PC-9 (cell line): ENCODE results near the gene PROS1. TPM values are rescaled to one million over a fixed set of nuclear protein-coding genes. Genes with fewer than 3 reads are reported as not detected.

ENCODE experiments used
- BruUV-seq: library from RNA; stranded (reverse); fragments of 400-500 nt; replicated peaks from 2 replicates; lab custom pipeline; 2021; lab: Mats Ljungman, UMichigan
- CTCF ChIA-PET: fragments of 300-600 bp; sonication (Branson Sonifier 250); formaldehyde crosslinking; loops from one replicate; lab custom pipeline; 2022; ENCODE audit warnings: antibody characterized with exemption; lab: Charles Lee
- POLR2A ChIA-PET: fragments of 300-600 bp; sonication (Branson Sonifier 250); formaldehyde crosslinking; loops from one replicate; lab custom pipeline; 2022; ENCODE audit warnings: antibody characterized with exemption; ENCODE audit not compliant: unreplicated experiment; lab: Charles Lee
- DNase-seq, 2 experiments: peaks; one replicate each; pipeline versions ENCODE4 v3.0.0 to v3.0.0-alpha.2; 2015 to 2022; ENCODE audit warnings: mixed read lengths in 1 of 2
- H2AFZ ChIP-seq: fragments of 200-600 bp; sonication (generic); 2 replicates; pipeline ENCODE4 v1.8.1; 2017; ENCODE audit warnings: antibody characterized with exemption
- H3F3A ChIP-seq: fragments of 200-600 bp; sonication (generic); 2 replicates; pipeline ENCODE4 v1.8.1; 2017; ENCODE audit warnings: antibody characterized with exemption, mild to moderate bottlenecking, low read depth; ENCODE audit not compliant: insufficient read depth
- H3K27ac ChIP-seq: fragments of 200-600 bp; sonication (generic); 2 replicates; pipeline ENCODE4 v1.6.1; 2016; ENCODE audit warnings: mixed run types
- H3K27me3 ChIP-seq: fragments of 200-600 bp; sonication (generic); 2 replicates; pipeline ENCODE4 v1.6.1; 2016; ENCODE audit warnings: low read depth, mixed run types; ENCODE audit not compliant: insufficient read depth
- H3K36me3 ChIP-seq: fragments of 200-600 bp; sonication (generic); 2 replicates; pipeline ENCODE4 v1.6.1; 2016; ENCODE audit warnings: low read depth, mixed run types
- H3K4me1 ChIP-seq: fragments of 200-600 bp; sonication (generic); replicated peaks from 2 replicates; pipeline ENCODE4 v1.6.1; 2016; ENCODE audit warnings: mixed run types; ENCODE audit not compliant: insufficient read depth
- H3K4me2 ChIP-seq: fragments of 200-600 bp; sonication (generic); 2 replicates; pipeline ENCODE4 v1.6.1; 2017; ENCODE audit warnings: mixed run types
- H3K4me3 ChIP-seq: fragments of 200-600 bp; sonication (generic); 2 replicates; pipeline ENCODE4 v1.6.1; 2016; ENCODE audit warnings: mixed run types
- H3K79me2 ChIP-seq: fragments of 200-600 bp; sonication (generic); 2 replicates; pipeline ENCODE4 v1.6.1; 2017; ENCODE audit warnings: low read depth, mixed run types
- H3K9me2 ChIP-seq: fragments of 200-600 bp; sonication (generic); 2 replicates; pipeline ENCODE4 v1.8.1; 2017; ENCODE audit warnings: mild to moderate bottlenecking; ENCODE audit not compliant: insufficient read depth
- H3K9me3 ChIP-seq: fragments of 200-600 bp; sonication (generic); 2 replicates; pipeline ENCODE4 v1.8.1; 2016; ENCODE audit warnings: low read depth; ENCODE audit not compliant: insufficient read depth
- H4K20me1 ChIP-seq: fragments of 200-600 bp; sonication (generic); 2 replicates; pipeline ENCODE4 v1.8.1; 2017; ENCODE audit not compliant: insufficient read depth
- CTCF ChIP-seq: fragments of 200-600 bp; sonication (generic); conservative IDR thresholded peaks from 2 replicates; pipeline ENCODE4 v1.6.1; 2017; ENCODE audit warnings: mixed run types, antibody characterized with exemption, mild to moderate bottlenecking, moderate library complexity
- EZH2 ChIP-seq: fragments of 200-600 bp; sonication (generic); IDR thresholded peaks from 2 replicates; pipeline ENCODE4 v1.8.0; 2017; ENCODE audit warnings: antibody characterized with exemption, low read depth
- intact Hi-C: fragments of 100-400 bp; cut with micrococcal nuclease; formaldehyde crosslinking; loops from one replicate; pipeline ENCODE4 v1.10.0; 2022; ENCODE audit not compliant: unreplicated experiment
- total RNA-seq: library from RNA; stranded (reverse); gene quantifications from 2 replicates; pipeline ENCODE4 v1.2.3, GENCODE V29; 2021

The PROS1 gene
- total RNA-seq, 1 experiment from 2014 or later, result 0.57 TPM

GRCh38 chr3:94009608-94010007 lies 35.9 kb upstream of the PROS1 start:
- Histone ChIP-seq H3K27ac (no peak overlapping the region), H3K9me3 (no peaks in the 10 kb centered on the region), H4K20me1 (no peaks in the 10 kb centered on the region), H2AFZ (no peak overlapping the region), H3K27me3 (no peaks in the 10 kb centered on the region), H3K4me1 (peaks cover 2% of the 10 kb centered on the region; the same call in 1 of the 2 replicates), H3K79me2 (no peaks in the 10 kb centered on the region), H3K9me2 (no peaks in the 10 kb centered on the region), H3F3A (no peaks in the 10 kb centered on the region), H3K4me3 (no peak overlapping the region), H3K4me2 (no peak overlapping the region), H3K36me3 (no peaks in the 10 kb centered on the region)
- TF ChIP-seq EZH2 (no peak), CTCF (no peak)
- intact Hi-C loops, result loop anchor here (10.0 kb wide), 1 partner anchor 235 kb away; no protein-coding TSS in a partner anchor
- no peak for DNase-seq
- ChIA-PET CTCF (no interaction called here), POLR2A (no interaction called here)
- no TSS peak for BruUV-seq

GRCh38 chr3:94008253-94008652 lies 34.6 kb upstream of the PROS1 start:
- H2AFZ ChIP-seq, result no peak overlapping the region
- TF ChIP-seq CTCF (no peak), EZH2 (no peak)
- no peak overlapping the region for H3K27ac ChIP-seq
- H3K79me2 ChIP-seq, result no peaks in the 10 kb centered on the region
- intact Hi-C loops, result loop anchor here (10.0 kb wide), 1 partner anchor 237 kb away; no protein-coding TSS in a partner anchor
- no peaks in the 10 kb centered on the region for H4K20me1 ChIP-seq
- H3K4me2 ChIP-seq, result no peak overlapping the region
- H3K9me2 ChIP-seq, result no peaks in the 10 kb centered on the region
- POLR2A ChIA-PET, result no interaction called here
- CTCF ChIA-PET, result no interaction called here
- BruUV-seq, result no TSS peak
- H3F3A ChIP-seq, result no peaks in the 10 kb centered on the region
- no peaks in the 10 kb centered on the region for H3K9me3 ChIP-seq
- peaks cover 8% of the 10 kb centered on the region; the same call in 1 of the 2 replicates for H3K4me1 ChIP-seq
- H3K27me3 ChIP-seq, result no peaks in the 10 kb centered on the region
- H3K36me3 ChIP-seq, result no peaks in the 10 kb centered on the region
- H3K4me3 ChIP-seq, result no peak overlapping the region
- no peak for DNase-seq

GRCh38 chr3:94004301-94004910 lies 30.7 kb upstream of the PROS1 start:
- H4K20me1 ChIP-seq, result no peaks in the 10 kb centered on the region
- H3K36me3 ChIP-seq, result no peaks in the 10 kb centered on the region
- H3K9me3 ChIP-seq, result no peaks in the 10 kb centered on the region
- no peaks in the 10 kb centered on the region for H3K9me2 ChIP-seq
- no peak overlapping the region for H3K27ac ChIP-seq
- H3K4me2 ChIP-seq, result peak overlapping the region; percentile 70
- no peaks in the 10 kb centered on the region for H3F3A ChIP-seq
- H3K27me3 ChIP-seq, result no peaks in the 10 kb centered on the region
- no peak for TF ChIP-seq EZH2
- peak; percentile 96 for TF ChIP-seq CTCF
- peaks cover 8% of the 10 kb centered on the region; the same call in 1 of the 2 replicates for H3K4me1 ChIP-seq
- intact Hi-C loops, result loop anchor here (1.0 to 10.0 kb wide), 2 partner anchors 65 to 240 kb away; no protein-coding TSS in a partner anchor
- ChIA-PET POLR2A (no interaction called here), CTCF (interaction anchor here (0.6 to 1.0 kb wide), 7 partner anchors 10 to 428 kb away, joined by 3 to 8 read pairs (median 5); partner anchors contain the start of genes DHFR2, NSUN3 and STX19)
- H3K4me3 ChIP-seq, result peak overlapping the region; percentile 30; the same call in 1 of the 2 replicates
- H2AFZ ChIP-seq, result peak overlapping the region; percentile 68
- H3K79me2 ChIP-seq, result no peaks in the 10 kb centered on the region
- peak in 1 of 2 experiments; percentile 74 for DNase-seq
- BruUV-seq, result no TSS peak
